HG03175 (cell line): Measurements from ENCODE around the gene KLF16.

Experiments used
- ATAC-seq: cut with Tn5 transposase; IDR thresholded peaks from one replicate; pipeline ENCODE4 v1.9.1; 2021; ENCODE audit warnings: mild to moderate bottlenecking, moderate library complexity; ENCODE audit not compliant: unreplicated experiment

Gene KLF16

DNA sequence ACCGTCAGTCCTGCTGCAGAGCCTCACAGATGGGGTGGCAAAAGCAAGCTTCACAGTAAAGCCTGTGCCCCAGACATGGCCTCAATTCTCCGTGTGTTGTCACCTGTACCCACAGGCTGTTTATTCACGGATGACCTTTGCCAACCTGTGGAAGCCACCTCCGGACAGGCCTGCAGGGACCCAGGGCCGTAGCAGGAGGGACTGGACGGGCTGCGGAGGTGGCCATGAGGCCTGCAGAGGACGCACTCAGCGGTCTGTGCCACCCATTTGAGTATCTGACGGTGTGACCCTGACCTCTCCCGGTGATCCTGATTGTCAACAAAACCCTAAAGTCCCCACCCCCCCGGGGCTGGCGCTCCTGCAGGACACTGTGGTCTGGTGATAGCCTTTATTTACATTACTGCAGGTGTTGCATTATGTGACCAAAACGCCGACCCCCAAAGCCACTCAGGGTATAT is 7.8 kb upstream of the KLF16 start:
- no peak for ATAC-seq

DNA sequence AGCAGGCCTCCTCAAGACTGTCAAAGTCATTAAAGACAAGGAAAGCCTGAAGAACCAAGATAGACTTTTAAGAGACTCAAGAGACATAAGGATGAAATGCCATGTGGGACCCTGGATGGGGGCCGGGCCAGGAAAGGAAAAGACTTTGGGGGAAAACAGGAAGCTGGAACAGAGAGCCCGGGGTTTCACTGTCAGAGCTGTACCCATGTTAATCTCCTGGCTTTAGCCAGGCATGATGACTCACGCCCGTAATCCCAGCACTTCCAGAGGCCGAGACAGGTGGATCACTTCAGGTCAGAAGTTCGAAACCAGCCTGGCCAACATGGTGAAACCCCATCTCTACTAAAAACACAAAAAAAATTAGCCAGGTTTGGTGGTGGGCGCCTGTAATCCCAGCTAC is 5.6 kb upstream of the KLF16 start:
- no peak for ATAC-seq

DNA sequence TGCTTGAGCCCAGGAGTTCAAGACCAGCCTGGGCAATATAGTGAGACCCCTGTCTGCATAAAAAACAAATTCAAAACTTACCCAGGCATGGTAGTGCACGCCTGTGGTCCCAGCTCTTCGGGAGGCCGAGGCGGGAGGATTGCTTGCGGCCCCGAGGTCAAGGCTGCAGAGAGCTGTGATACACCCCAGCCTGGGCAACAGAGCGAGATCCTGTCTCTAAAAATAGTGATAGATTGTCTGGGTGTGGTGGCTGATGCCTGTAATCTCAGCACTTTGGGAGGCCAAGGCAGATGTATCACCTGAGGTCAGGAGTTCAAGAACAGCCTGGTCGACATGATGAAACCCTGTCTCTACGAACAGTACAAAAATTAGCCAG is 4.0 kb upstream of the KLF16 start:
- no peak for ATAC-seq

DNA sequence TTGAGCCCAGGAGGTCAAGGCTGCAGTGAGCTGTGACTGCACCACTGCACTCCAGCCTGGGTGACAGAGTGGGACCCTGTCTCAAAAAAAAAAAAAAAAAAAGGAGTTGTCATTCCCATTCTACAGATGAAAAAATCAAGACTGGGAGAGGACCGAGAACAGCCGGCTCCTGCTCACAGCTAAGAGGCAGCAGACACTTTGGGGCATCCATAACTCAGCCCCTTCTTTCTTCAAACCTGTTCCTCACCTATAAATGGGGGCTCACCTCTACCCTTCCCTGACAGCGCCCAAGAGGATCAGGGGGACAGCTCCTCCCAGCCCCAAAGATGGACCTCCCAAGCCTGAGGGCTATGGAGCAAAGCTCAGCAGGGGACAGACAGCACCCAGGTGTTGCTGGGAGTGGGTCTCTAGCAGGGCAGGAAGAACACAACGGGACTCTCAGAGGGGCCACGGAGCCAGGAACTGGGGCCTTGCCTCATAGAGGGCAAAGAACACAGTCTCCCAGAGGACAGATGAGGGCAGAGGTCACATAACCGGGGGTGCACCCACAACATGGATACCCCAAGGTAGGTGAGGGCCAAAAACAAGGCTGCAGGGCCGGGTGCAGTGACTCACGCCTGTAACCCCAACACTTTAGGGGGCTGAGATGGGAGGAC is 3.4 kb upstream of the KLF16 start:
- ATAC-seq: no peak

DNA sequence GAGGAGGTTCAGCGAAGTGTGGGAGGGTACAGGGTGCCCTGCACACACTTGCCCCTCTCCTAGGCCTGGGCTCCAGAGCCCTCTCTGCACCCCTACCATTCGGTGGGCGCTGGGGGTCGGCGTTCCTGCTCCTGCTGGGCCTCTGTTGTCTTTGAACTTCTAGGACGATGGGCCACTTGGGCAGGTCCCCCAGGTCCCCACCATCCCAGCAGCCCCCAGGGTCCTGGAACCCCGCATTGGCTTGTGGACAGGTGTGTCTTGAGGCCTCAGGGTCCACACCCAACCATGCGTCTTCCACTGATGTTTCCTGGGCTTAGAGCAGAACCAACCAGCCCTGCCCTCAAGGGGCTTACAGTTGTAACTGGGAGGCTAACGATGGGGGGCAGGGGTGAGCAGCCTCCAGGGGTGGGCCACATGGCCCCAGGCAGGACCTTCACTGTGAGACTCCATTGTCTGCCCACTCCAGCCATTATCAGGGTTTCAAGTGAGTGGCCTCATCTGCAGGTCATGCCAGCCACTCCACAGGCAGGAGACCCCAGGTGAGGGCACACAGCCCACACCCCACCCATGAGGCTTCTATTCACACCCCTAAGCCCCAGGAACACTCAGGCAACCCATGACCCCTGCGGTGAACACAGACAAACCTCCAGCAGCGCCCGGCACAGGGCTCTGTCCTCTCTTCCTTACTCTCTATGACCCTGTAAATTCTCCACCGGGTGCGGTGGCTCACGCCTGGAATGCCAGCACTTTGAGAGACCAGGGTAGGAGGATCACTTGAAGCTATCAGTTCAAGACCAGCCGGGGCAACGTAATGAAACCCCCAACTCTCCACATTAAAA is 2.0 kb upstream of the KLF16 start:
- ATAC-seq: no peak

DNA sequence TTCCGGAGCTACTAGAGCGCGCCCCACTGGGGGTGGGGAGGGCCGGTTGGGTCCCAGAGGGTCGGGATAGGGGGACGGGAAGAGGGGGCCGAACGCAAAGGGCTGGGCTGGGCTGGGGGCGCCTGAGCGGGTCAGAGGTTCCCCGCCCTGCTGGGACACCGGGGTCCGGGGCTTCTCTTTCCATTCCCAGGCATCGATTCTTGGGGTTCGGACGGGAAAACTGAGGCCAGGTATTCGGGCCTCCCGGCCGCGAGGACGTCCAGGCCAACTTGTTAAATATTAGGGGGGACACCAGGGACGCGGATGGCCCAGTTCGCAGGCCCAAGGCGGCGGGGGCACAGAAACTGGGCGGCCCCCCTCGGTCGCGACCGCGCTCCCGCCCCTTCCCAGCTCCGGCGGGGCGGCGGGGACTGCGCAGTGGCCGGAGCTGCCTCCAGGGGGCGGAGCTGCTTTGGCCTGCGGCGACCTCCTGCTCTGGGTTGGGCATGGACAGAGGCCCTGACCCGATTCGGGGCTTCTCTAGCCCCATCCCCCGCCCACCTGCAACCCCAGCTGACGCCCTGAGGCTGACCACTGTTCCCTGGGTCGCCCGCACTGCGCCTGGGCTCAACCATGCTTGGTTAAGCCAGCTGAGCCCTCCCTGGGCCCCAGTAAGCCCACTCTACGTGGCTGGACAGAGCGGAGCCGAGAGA is 1.2 kb upstream of the KLF16 start:
- peak; percentile 26 for ATAC-seq

DNA sequence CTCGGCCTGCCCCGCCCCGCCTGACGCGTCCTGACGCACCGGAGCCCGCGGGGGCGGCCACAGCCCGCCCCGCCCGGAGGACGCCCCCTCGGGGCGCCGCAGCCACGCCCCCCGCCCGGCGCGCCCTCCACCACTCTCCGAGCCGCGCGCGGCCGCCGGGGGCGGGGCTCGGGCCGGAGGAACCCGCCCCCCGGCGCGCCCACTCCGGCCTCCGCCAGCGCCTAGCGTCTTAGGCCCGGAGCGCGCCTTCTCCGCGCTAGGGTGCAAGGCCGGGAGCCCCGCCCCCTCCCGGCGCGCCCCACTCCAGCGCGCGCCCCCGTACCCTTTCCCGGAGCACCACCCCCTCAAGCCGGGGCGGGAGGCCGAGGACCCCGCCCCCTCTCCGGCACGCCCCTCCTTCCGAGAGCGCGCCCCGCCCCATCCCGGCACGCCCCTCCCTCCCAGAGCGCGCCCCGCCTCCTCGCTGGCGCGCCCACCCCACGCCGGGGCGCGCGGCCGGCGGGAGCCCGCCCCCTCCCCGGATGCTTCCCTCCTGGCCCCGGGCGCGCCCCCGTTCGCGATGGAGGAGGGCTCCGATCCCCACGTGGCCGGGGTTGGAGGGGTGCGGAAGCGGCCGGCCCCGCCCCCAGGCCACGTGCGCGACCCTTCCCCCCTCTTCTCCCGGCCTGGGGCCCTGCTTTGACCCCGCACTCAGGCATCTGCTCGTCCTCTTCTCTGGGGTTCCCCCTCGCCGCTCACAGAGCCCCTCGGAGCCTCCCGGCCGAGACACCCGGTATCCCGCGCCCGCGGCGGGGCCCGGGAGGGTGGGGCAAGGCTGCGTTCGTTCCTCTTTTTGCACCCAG is 480 bp upstream of the KLF16 start:
- peak; percentile 59 for ATAC-seq

DNA sequence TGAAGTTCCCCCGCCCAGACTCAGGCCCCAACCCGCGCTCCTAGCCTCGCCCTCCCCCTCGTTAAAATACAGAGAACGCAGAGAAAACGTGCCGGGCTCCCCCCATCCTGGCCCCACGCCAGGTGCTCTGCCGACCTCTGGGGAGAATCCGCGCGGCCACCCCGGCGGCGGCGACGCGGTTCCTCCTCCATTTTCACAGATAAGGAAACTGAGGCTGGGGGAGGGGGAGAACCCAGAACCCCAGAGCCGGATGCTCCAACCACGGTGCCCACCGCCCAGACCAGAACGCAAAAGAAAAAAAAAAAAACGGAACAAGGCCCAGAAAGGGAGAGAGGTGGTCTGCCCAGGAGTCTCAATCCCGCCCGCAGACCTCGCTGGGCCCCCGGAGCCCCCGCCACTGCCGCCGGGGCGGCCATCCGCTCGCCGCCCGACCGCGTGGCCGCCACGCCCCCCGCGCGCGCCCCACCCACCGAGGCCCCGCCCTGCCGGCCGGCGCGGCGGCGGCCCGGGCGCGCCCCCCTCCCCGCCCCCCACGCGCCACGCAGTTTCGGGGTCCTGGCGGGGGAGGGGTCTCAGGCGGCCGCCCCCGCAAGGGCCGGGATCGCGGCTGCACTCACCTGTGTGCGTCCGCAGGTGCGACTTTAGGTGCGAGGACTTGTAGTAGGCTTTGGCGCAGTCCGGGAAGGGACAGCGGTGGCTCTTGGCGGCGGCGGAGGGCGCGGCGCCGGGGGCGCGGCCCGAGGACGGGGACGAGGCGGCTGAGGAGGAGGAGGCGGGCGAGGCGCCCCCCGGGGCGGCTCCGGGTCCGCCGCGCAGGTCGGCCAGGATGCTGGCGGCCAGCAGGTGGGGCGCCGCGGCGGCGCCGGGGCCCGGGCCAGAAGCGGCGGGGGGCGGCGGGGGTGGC is 703 bp downstream of the KLF16 start:
- ATAC-seq: no peak

DNA sequence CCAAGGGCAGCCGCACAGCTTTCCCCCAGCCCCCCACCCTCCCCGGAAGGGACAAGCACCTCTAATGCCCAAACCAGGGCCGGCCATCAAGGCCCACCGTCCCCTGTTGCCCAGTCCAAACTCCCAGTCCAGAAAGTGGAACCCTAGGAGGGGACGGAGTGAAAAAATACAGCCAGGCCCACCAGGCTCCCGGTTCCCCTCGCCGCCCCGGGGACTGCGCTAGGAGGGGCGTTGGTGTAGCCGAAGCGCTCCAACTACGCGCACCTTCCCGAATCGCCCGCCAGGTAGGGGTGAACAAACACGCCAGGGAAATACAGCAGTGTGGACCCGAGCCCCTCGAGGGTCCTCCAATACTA is 1.3 kb downstream of the KLF16 start:
- no peak for ATAC-seq

DNA sequence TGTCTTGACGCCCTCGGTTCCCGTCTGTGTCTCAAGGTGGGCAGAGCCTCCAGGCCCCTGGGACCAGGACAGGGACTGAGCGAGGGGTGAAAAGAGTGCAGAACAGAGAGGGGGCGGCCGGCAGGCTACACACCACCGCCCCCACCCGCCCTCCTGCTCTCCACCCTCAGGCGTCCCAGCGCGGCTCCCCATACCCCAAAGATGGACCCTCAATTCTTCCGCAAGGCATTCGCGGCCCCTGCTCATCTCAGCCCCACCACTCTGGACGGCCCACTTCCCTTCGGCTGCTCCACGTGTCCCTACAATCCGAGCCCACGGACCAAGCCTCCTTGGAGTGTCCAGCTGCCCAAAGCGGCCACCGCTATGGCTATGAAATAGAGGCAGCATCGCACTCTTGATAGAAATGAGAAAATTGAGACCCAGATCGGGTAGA is 1.8 kb downstream of the KLF16 start:
- no peak for ATAC-seq

DNA sequence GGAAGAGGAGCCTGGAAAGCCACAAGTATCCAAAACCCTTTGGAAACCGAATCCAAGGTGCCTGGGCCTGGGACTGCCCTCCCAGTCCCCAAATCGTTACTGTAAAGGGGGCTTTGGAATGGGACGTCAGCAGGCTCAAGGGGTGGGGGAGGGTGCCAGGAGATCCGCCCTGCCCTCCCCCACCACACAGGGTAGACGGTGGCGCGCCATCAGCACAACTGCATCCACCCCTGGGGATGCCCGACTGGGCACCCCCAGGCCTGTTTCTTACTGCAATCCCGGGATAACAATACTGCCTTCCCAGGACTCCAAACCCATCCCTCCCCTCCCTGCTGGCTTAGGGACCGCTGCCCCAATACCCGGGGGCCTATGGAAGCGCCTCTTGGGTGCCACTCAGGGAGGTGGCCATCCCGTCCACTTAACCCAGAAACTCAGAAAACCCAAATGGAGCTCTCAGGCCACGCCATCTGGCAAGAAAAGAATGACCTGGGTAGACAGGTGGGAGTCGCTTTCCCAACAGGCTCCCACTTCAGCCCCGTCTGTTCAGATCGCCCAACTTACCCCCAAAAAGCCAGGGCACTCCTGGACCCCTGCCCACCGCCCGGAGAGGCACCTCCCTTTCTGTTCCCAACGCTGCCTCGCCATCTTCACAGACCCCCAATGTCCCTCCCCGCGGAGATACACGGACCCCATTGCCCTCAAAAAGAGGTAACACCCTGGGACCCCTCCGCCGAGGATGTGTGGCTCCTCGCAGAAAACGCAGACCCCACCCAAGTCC is 2.4 kb downstream of the KLF16 start:
- no peak for ATAC-seq

DNA sequence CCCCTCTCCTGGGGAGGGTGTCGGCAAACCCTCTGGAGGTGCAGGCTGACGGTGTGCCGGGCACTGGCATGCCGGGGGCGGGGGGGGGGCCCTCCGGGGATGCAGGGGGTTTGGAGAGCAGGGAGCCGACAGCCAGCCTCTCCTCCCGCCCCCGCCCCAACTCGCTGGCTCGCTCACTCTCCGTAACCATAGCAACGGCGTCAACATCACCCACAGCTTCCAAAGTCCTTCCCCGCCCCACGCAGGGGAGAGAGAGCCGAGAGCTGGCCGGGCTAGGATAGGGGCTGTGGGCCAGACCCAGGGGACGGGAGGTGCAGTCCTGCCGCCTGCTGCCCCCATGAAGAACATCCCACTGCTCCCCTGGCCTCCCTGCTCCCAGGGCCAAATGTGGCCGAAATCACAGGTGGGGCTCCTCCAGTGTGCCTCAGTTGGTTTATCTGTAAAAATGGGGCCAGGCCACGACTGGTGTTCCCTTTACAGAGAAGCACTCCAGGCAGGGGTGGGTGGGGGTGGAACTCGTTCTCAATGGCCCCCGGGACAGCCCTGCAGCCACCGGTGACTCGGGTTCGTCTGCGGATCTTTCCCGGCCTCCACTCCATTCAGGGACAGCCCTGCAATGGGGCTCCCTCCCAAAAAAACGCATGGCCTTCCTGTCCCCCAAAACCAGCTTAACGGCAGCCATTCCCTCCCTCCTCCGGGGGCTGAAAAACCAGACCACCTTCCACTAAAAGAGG is 3.2 kb downstream of the KLF16 start:
- no peak for ATAC-seq

DNA sequence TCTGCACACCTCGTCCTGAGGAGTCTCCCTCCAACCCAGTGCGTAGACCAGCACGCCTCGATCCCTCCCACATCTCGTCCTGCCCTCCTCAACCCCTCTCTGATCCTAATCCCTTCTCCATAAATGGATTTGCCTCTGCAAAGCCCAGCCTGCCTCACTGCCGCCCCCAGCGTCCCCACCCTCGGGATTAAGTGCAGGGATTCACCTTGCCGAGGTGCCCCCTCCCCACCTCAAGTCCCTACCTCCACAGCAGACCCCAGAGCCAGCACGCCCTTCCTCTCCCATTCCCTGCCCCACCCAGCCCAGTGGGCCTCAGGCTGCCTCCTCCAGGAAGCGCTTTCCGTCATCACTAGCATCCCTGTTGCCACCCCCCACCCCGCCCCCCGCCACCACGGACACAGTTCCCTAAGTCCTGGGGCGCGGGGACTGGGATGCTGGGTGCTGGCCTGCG is 4.0 kb downstream of the KLF16 start:
- ATAC-seq: no peak

DNA sequence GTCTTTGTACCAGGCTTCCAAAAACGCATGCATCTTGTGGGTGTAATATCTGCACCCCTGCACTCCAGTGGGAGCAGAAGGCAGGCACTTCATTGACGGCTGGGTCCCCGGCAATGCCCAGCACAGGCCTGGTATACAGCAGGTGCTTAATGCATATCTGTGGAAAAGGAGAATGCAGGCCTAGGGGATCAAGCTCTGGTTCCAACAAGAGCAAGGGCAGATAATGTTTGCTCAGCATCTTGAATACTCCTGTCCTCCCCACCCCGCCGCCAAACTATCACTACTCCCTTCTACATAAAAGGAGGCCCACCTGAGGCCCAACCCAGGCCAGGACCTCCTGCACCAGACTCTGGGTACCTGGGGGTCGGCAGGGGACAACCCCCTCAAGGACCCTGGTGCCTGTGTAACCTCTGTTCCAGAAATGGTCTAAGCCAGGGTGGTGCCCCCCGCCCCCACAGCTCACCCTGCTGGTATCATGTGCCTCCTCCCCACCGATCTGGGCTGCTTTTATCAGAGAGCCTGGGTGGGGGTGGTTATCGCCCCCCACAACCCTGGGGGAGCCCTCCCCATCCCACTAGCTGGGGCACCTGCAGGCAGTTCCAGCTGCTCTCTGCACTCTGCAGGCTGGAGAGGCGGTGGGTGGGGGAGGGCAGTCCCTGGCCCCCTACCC is 4.8 kb downstream of the KLF16 start:
- no peak for ATAC-seq

DNA sequence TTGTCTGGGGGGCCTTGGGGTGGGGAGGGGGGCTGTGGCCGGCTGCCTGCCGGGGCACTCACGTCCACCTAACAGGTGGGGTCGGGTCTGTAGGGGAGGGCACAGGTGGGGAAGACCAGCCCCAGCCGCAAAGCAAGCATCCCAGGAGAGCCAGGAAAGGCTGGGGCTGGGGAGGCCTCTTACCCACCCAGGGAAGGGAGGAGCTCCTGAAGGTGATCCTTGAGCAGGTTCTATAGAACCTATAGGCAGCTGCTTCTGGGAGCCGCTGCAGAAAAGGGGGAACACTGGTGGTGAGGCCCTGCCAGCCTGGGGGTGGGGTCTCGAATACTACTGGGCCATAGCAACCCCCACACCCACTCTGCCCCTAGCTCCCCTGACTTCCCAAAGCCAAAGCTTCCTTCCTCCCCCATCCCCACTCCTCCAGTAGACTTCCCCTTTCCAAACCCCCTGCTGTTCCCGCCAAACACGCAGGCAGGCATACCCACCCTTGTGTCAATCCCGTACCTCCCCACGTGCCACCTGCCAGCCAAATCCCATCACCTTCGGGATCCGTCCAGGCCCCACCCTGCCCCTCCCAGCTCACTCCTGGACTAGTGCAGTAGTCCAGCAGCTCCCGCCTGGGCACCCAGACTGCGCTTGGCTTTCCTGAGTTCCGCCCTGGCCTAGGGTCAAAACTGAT is 5.6 kb downstream of the KLF16 start:
- ATAC-seq: no peak

DNA sequence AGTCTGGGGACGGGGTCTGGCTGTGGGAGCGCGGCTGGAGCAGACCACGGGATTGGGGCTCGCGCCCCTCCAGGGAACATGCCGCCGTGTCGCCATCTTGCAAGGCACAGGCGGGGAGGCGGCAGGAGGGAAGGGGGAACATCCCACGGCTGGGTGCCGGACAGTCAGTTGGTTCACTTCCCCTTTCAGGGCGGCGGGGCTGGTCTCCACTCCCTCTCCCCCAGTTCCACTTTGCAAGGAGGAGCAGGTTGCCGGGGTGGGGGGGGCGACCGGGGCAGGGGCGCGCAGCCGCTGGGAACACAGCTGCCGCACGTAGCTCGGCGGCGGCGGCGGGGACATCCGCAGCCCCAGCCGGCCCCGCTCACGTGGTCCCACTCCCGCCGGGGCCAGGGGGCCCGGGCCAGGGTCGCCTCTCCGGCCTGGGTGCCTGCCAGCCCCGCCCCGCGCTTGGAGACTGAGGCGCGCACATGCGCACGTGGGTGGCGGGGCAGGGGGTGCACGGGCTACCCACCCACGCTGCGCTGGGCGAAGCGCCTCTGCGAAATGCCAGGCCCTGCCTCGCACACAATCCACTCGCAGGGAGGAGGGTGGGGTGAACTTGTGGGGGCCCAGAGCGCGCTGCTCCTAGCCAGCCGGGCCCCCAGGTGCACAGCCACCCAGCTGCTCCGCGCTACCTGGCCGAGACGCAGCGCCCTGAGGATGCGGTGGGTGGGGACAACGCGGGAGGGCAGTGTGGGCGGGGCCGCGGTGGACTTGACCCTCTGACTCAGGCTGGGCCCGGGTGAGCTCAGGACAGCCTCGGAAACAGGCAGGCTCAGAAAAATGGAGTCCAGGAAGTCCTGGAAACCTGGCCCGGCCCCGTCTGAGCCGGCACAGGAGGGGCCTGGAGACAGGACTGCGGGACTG is 6.4 kb downstream of the KLF16 start:
- no peak for ATAC-seq
